NOMO-1 (cell line): ENCODE measurements around the gene C19orf85.
"Not testable (repeated sequence)": the region's sequence is repeated elsewhere in the genome, so short reads cannot be mapped to it uniquely, and the experiment has no call there.

ENCODE experiments used
- DNase-seq, 2 experiments: peaks; one replicate each; lab custom pipeline; 2025; ENCODE audit not compliant: unreplicated experiment in 2 of 2; lab: John Stamatoyannopoulos, UW

Gene C19orf85

DNA sequence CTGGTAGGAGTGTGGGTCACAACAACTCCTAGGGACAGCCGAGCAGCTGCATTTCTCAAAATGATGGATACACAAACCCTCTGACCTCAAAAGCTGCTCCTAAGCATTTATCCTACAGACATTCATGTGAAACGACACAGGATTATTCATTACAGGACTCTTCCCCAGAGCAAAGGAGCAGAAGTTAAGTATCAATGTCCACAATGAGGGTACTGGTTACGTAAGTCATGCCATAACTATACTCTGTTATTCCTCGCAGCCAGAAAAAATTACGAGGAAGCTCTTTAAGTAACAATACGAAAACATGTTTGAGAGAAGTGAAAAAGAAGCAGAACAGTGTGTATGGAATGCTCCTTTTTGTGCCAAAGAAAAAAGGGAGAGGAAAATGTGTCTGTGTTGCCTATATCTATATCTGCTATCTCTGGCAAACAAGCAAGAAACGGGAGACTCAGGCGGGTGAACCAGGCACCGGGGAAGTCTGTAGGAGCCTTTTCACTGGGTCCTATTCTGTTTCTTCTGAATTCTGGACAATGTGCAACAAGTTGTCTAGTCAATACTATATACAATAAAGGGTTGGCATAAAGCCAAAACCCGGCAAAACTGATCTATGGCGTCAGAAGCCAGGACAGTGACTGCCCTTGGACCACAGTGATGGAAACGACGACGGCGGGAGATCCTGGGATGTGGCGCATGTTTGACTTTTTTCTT lies 4.4 kb downstream of the C19orf85 start:
- peak in 1 of 2 experiments; percentile 45 for DNase-seq

GRCh38 chr19:55459551-55459949 lies 5.0 kb downstream of the C19orf85 start:
- DNase-seq, result no peak

GRCh38 chr19:55457683-55458457 lies 6.7 kb downstream of the C19orf85 start:
- DNase-seq, result no peak

GRCh38 chr19:55456347-55456746 lies 8.2 kb downstream of the C19orf85 start:
- no peak for DNase-seq

DNA sequence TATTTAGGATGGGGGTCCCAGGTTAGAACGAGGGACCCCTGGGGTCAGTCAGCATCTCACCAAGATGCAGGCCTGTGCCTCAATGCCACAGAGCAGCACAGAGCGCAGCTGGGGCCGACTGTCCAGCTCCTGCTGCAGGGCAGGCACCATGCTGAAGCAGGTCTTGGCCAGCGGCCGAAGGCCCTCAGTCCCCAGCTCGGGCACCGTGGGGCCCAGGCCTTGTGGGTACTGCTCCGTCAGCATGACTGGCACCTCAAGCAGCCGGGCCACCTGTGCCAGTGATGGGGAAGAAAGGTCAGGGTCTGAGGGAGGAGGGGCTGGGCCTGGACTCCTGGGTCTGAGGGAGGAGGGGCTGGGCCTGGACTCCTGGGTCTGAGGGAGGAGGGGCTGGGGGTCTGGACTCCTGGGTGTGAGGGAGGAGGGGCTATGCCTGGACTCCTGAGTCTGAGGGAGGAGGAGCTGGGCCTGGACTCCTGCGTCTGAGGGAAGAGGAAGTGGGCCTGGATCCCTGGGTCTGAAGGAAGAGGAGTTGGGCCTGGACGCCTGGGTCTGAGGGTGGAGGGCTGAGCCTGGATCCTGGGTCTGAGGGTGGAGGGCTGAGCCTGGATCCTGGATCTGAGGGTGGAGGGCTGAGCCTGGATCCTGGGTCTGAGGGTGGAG lies 8.8 kb downstream of the C19orf85 start:
- no peak for DNase-seq

GRCh38 chr19:55454787-55455243 lies 9.7 kb downstream of the C19orf85 start:
- DNase-seq, result peak; percentile 16 to 39

DNA sequence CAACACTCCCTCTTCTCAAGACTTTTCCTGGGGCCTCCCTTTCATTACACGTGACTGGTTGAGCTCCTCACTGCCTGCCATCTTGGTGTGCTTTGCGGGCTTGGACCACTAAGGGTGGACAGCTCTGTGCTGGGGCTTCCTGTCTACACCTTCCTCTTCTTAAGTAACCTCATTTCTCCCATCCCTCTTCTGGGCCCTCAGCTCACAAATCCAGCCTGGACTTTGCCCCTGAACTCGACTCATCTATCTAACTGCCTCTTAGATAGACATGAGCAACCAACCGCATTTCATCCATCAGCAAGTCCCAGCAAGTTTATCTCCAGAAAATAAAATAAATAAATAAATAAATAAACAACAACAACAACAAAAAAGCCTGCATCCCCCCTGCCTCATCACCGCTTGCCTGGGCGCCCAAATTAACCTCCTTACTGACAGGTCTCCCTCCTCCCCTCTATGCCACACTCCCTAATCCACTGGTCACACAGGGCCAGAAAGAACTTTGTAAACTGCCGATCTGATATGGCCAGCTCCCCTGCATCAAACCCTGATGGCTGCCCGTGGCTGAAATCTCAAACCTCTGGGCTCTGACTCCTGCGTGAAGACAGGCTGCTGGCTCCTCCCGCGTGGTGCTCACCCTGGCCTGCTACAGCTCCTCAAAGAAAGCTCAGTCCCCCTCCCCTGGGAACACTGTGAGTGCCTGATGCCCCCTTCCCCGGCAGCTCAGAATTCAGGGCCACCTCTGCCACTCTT lies 10.9 kb downstream of the C19orf85 start:
- no peak for DNase-seq

DNA sequence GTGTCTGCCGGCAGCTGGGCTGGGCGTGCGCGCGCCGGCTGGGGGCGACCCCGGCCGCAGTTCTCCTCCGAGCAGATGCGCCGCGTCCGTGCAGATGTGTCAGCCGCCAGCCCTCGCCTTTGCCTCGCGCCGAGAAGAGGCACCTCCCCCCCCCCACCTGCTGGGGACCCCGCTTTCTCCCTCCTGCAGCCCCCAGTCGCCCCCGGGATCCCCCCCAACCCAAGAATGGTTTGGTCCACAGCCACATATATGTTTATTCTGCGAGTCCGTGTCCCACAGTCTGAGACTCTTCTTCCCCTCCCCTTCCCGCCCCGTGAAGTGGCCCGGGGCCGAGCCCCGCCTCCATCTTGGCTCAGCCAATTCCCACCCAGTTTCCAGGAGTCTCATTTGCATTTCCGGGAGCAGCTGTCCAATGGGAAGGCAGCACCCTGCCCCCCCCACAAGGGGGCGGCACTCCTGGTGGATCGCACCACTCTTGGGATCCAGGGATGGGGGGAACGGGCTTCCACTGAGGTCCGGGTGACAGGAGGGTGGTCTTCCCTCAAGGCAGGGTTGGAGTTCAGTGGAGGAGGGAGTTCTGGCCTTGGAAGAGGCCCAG lies 11.7 kb downstream of the C19orf85 start:
- peak in 1 of 2 experiments; percentile 44 for DNase-seq

GRCh38 chr19:55451965-55452748 lies 12.4 kb downstream of the C19orf85 start:
- no peak for DNase-seq

- no peak for DNase-seq
Observed at GRCh38 chr19:55451163-55451964, 13.2 kb downstream of the C19orf85 start.

DNA sequence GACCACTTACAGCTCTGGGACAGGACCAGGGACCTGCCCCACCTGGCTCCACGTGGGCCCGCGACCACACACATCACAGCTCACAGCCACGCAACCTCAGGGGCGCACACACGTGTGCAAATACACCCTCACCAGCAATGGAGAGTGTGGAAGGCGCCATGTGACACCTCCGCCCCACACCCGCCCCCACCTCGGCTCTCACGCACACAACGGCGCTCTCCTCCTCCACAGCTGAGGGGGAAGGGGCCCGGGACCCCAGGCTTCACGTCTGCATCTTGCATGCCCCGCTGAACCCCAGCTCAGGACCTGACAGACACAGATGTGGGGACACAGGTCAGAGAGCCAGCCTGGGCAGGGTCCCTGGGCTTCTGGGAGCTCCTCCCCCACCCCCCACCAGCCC lies 15.1 kb downstream of the C19orf85 start:
- no peak for DNase-seq

- not testable (repeated sequence) for DNase-seq
Observed at GRCh38 chr19:55448175-55448490, 16.4 kb downstream of the C19orf85 start.

DNA sequence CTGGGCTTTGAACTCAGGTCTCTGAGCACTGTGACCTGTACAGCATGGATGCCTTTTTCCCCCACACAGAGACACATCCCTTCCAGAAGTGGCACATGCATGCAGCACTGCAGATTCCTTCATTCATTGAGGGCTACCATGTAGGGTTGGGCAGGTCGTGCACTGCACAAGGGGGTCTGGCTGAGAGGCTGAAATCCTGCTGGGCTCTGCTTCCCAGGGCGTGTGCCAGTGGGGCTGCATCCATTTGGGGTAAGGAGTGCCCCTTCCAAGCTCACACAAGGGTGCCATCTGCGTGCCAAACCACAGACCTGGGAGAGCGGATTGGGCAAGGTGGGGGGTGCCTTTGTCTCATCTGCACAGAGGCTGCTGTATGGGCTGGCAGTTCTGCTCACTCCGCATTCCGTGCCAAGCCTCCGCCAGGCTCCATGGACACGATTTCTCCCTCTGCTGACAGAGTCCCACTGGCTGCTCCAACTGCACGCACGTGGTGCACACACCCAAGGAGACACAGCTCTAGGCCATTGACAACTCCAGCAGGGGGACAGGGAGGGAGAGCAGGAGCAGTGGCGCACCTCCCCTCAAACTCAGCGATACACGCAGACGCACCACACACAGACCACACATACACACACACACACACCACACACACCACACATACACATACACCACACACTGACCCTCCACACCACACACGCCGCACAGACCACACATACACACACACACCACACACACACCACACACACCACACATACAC lies 17.0 kb downstream of the C19orf85 start:
- DNase-seq, result peak in 1 of 2 experiments; percentile 38

DNA sequence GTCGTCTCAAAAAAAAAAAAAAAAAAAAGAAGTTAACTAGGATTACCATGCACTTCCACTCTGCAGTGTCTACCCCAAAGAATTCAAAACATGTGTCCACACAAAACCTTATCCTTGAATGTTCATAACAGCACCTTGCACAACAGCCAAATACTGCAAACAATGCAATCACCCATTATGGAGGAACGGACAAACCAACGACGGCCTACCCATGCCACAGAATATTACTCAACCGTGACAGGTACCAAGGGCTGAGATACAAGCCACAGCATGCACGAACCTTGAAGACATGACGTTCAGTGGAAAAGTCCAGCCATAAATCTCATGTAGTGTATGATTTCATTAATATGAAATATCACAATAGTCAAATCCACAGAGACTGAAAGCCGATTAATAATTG lies 18.5 kb downstream of the C19orf85 start:
- DNase-seq, result peak in 1 of 2 experiments; percentile 34

DNA sequence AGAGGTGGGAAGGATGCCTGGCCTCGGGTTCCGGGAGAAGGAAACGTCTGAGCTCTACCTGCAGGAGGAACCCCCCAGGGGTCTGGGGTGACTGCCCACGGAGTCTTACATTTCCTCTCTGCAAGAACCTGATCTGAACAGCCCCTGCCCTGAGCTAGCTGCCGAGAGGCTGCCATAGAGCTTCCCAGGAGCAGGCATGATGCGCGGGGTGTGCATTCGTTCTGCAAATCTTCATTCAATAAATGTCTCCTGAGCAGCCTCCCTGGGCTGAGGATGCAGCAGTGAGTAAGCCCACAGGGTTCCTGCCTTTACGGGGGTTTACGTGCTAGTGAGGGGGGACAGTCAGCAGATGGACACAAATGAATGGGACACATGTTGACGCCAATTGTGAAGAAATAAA lies 19.9 kb downstream of the C19orf85 start:
- DNase-seq, result no peak

DNA sequence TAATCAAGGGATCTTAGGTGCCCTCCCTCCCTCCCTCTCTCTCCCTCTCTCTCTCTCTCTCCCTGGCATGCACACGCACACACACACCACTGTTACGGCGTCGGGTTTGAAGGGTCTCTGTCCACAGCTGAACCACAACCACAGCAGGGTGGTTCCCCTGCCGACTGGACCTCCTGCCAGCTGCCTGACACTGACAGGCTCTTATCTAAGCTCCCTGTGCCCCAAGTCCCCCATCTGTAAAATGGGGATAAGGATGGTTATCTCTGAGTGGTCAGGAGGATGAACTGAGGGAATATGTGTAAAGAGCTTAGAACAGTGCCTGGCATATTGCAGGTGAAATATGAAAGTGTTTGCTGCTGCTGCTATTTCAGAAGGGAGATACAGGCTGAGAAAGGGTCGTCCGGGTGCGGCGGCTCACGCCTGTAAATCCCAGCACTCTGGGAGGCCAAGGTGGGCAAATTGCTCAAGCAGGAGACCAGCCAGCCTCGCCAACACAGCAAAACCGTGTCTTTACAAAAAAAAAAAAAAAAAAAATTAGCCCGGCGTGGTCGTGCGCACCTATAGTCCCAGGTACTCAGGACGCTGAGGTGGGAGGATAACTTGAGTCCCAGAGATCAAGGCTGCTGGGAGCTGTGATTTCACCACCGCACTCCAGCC lies 20.6 kb downstream of the C19orf85 start:
- DNase-seq, result no peak

DNA sequence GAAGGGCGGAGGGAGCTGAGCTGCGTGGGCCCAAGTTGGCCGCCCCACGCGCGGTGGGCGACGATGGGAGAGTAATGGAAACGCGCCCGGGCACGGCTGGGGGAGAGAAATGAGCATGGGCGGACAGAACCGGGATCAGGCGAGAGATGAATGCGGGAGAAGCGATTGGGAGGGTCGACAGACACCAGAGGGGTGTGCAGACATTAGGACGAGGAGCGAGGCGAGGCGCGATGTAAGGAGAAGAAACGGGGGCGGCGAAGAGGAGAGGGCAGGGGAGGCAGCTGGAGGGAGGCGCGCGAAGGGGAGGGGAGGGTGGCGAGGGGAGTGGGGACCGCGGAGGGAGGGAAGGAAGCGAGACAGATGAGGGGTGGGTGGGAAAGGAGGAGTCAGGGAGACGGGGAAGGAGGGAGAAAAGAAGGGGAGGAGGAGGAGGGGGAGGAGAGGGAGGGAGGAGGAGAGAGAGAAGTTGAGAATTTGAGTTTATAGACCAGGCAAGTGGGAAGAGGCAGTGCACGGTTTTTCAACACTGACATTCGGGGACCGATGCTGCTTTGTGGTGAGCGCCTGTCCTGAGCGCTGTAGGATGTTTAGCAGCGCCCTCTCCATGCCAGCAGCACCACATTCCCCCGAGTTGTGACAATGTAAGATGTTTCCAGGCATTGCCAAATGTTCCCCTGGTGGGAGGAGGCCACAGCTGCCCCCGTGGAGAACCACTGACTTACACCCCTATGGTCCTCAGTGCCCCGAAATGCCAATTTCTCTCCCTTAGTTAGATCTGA lies 21.3 kb downstream of the C19orf85 start, which contains the start of gene SHISA7:
TSS of gene SHISA7 (minus strand) at position 256 of the 779 bp plus-strand sequence. CDS start 437 bp downstream, outside the sequence.
- DNase-seq, result no peak
